Panc1 (cell line): Measurements from ENCODE around the gene PNKD. TPM values are rescaled to one million over a fixed set of nuclear protein-coding genes. Genes with fewer than 3 reads are reported as not detected.
"Not testable (repeated sequence)": the region's sequence is repeated elsewhere in the genome, so short reads cannot be mapped to it uniquely, and the experiment has no call there.

Source experiments
- ATAC-seq: fragments of 200-7000 bp; cut with Tn5 transposase; 2 replicates; pipeline ENCODE4 v1.9.1; 2020; ENCODE audit warnings: mild to moderate bottlenecking, moderate library complexity
- BruUV-seq: library from RNA; stranded (reverse); fragments of 400-500 nt; replicated peaks from 2 replicates; lab custom pipeline; 2021; lab: Mats Ljungman, UMichigan
- CTCF ChIA-PET: fragments of 300-600 bp; sonication (Branson Sonifier 250); formaldehyde crosslinking; loops from one replicate; lab custom pipeline; 2022; ENCODE audit warnings: antibody characterized with exemption; lab: Charles Lee
- POLR2A ChIA-PET: fragments of 300-600 bp; sonication (Branson Sonifier 250); formaldehyde crosslinking; loops from one replicate; lab custom pipeline; 2022; ENCODE audit warnings: antibody characterized with exemption; lab: Charles Lee
- DNase-seq: peaks from one replicate; pipeline ENCODE4 v3.0.0-alpha.2; 2010; ENCODE audit warnings: low read depth, low spot score
- H3K27ac ChIP-seq: 2 replicates; pipeline ENCODE4 v1.5.1; 2011; ENCODE audit warnings: mild to moderate bottlenecking, low read length, inconsistent platforms
- H3K27me3 ChIP-seq: fragments of 200-500 bp; sonication (Bioruptor generic); 2 replicates; pipeline ENCODE4 v1.6.0; 2014; ENCODE audit warnings: low read length, inconsistent platforms; ENCODE audit not compliant: control insufficient read depth, insufficient read depth
- H3K36me3 ChIP-seq: fragments of 200-500 bp; sonication (Bioruptor generic); 2 replicates; pipeline ENCODE4 v1.5.1; 2014; ENCODE audit warnings: inconsistent platforms, mild to moderate bottlenecking, low read length, moderate library complexity; ENCODE audit not compliant: control insufficient read depth, insufficient read depth
- H3K4me1 ChIP-seq: 2 replicates; pipeline ENCODE4 v1.5.1; 2011; ENCODE audit warnings: inconsistent platforms, mild to moderate bottlenecking, low read length, moderate library complexity; ENCODE audit not compliant: control insufficient read depth, insufficient read depth
- H3K4me3 ChIP-seq, 2 experiments: 2 replicates each; pipeline ENCODE4 v1.5.1; 2011 to 2012; ENCODE audit warnings: low read depth in 2 of 2, low read length in 2 of 2, mild to moderate bottlenecking in 2 of 2, inconsistent platforms in 1 of 2, moderate library complexity in 1 of 2
- H3K9me3 ChIP-seq: fragments of 200-500 bp; sonication (Bioruptor generic); 2 replicates; pipeline ENCODE4 v1.5.1; 2014; ENCODE audit warnings: low read depth, mild to moderate bottlenecking, inconsistent platforms, low read length, moderate library complexity; ENCODE audit not compliant: control insufficient read depth, insufficient read depth
- CTCF ChIP-seq: fragments of 450-650 bp; IDR thresholded peaks from 2 replicates; pipeline ENCODE4 v1.5.1; 2017; ENCODE audit warnings: mild to moderate bottlenecking
- POLR2AphosphoS5 ChIP-seq: IDR thresholded peaks from 2 replicates; pipeline ENCODE4 v1.6.1; 2012; ENCODE audit warnings: mild to moderate bottlenecking, low read depth, low read length, moderate library complexity
- REST ChIP-seq, 2 experiments: IDR thresholded peaks; 2 replicates each; pipeline ENCODE4 v1.6.1; 2011 to 2012; ENCODE audit warnings: low read depth in 2 of 2, control low read depth in 1 of 2, low read length in 1 of 2, mild to moderate bottlenecking in 1 of 2, moderate library complexity in 1 of 2; ENCODE audit not compliant: insufficient read depth in 1 of 2
- SIN3A ChIP-seq: IDR thresholded peaks from 2 replicates; pipeline ENCODE4 v1.6.1; 2012; ENCODE audit warnings: low read depth, mild to moderate bottlenecking, low read length, moderate library complexity, borderline replicate concordance; ENCODE audit not compliant: insufficient read depth
- TCF7L2 ChIP-seq: IDR thresholded peaks from 2 replicates; pipeline ENCODE4 v1.6.1; 2011; ENCODE audit warnings: mild to moderate bottlenecking, low read depth, low read length, inconsistent platforms
- in situ Hi-C: cut with HindIII; loops from 2 replicates; pipeline ENCODE4 v1.10.0; 2016; ENCODE audit warnings: low sequenced_read_pairs, low pct_unique_long_range_greater_than_20kb
- intact Hi-C: fragments of 100-400 bp; cut with micrococcal nuclease; formaldehyde crosslinking; loops from one replicate; pipeline ENCODE4 v1.10.0; 2022; ENCODE audit not compliant: unreplicated experiment
- total RNA-seq: library from RNA; stranded (reverse); gene quantifications from one replicate; pipeline ENCODE4 v1.2.1, GENCODE V29; 2021; ENCODE audit not compliant: unreplicated experiment

PNKD gene
- total RNA-seq, 1 experiment from 2014 or later, result 49.0 TPM

GRCh38 chr2:218271865-218272530 is 1.7 kb downstream of the PNKD start:
- Histone ChIP-seq H3K9me3 (no peaks in the 10 kb centered on the region), H3K27ac (peak overlapping the region; percentile 78), H3K4me1 (peaks cover 20% of the 10 kb centered on the region), H3K36me3 (peaks cover 10% of the 10 kb centered on the region), H3K27me3 (no peaks in the 10 kb centered on the region), H3K4me3 (peak overlapping the region; percentile 86 to 93; a peak in 2 of 4 replicates)
- ChIA-PET CTCF (interaction anchor here (0.5 to 1.8 kb wide), 4 partner anchors 15 to 136 kb away, joined by 3 to 7 read pairs (median 4); partner anchors contain the start of gene CATIP), POLR2A (no interaction called here)
- intact Hi-C loops (no loop called here), in situ Hi-C loops (no loop called here)
- TF ChIP-seq CTCF, result no peak
- no peak for TF ChIP-seq REST (IDR thresholded peaks at IDR 0.05; ENCODE audit: insufficient read depth in 1 of 2, low read depth in 2 of 2, low read length in 1 of 2)
- no peak for TF ChIP-seq POLR2AphosphoS5
- TF ChIP-seq SIN3A, result no peak
- no peak for TF ChIP-seq TCF7L2
- DNase-seq, result no peak
- TSS peak; percentile 55 for BruUV-seq
- no peak for ATAC-seq

- H3K27ac ChIP-seq, result no peak overlapping the region
- ATAC-seq (peak; percentile 50), DNase-seq (peak; percentile 77)
- no peak overlapping the region for H3K4me3 ChIP-seq
- intact Hi-C loops (no loop called here), in situ Hi-C loops (no loop called here)
- no peaks in the 10 kb centered on the region for H3K9me3 ChIP-seq
- peaks cover 5% of the 10 kb centered on the region for H3K36me3 ChIP-seq
- ChIA-PET CTCF (interaction anchor here (0.6 to 1.2 kb wide), 6 partner anchors 13 to 138 kb away, joined by 3 to 5 read pairs (median 3); partner anchors contain the start of gene CATIP), POLR2A (no interaction called here)
- peaks cover 20% of the 10 kb centered on the region for H3K4me1 ChIP-seq
- BruUV-seq, result no TSS peak
- no peaks in the 10 kb centered on the region for H3K27me3 ChIP-seq
- TF ChIP-seq POLR2AphosphoS5 (peak; percentile 27; the same call in 1 of the 2 replicates), TCF7L2 (no peak), CTCF (peak; percentile 96)
Measured at GRCh38 chr2:218272531-218273212, 2.4 kb downstream of the PNKD start.

GRCh38 chr2:218273214-218273907 is 3.0 kb downstream of the PNKD start:
- CTCF ChIA-PET, result interaction anchor here (0.6 to 1.2 kb wide), 4 partner anchors 12 to 137 kb away, joined by 3 read pairs; no protein-coding TSS in a partner anchor
- BruUV-seq, DNase-seq, POLR2A ChIA-PET, H3K27ac ChIP-seq, in situ Hi-C loops, H3K36me3 ChIP-seq, H3K4me3 ChIP-seq, H3K27me3 ChIP-seq, H3K9me3 ChIP-seq, intact Hi-C loops, ATAC-seq: not testable (repeated sequence)
- peaks cover 20% of the 10 kb centered on the region for H3K4me1 ChIP-seq
